H1 (cell line): Measurements from ENCODE around the gene ABTB1.

Experiments used
- CHD2 ChIP-seq: IDR thresholded peaks from 2 replicates; pipeline ENCODE4 v1.6.1; 2012; ENCODE audit warnings: low read length, improper control_type of control experiment
- HDAC6 ChIP-seq: IDR thresholded peaks from one replicate; pipeline ENCODE4 v1.7.1; 2012; ENCODE audit warnings: low read depth, mild to moderate bottlenecking, inconsistent platforms, low read length, moderate library complexity
- SUZ12 ChIP-seq: fragments of 200-600 bp; sonication (generic); IDR thresholded peaks from 2 replicates; pipeline ENCODE4 v1.6.1; 2012; ENCODE audit warnings: mild to moderate bottlenecking, inconsistent platforms, low read length, moderate library complexity, mixed read lengths
- TF ChIP-seq, protein P1 (sequence below), 3 experiments: IDR thresholded peaks; 1 replicate in 2 of 3; 2 replicates in 1 of 3; pipeline versions ENCODE4 v1.5.1 to v1.6.1; 2011; ENCODE audit warnings: low read length in 3 of 3, mild to moderate bottlenecking in 3 of 3, inconsistent platforms in 2 of 3, low read depth in 1 of 3, moderate library complexity in 1 of 3; ENCODE audit not compliant: insufficient read depth in 1 of 3; ENCODE audit errors: control extremely low read depth in 1 of 3

DNA sequence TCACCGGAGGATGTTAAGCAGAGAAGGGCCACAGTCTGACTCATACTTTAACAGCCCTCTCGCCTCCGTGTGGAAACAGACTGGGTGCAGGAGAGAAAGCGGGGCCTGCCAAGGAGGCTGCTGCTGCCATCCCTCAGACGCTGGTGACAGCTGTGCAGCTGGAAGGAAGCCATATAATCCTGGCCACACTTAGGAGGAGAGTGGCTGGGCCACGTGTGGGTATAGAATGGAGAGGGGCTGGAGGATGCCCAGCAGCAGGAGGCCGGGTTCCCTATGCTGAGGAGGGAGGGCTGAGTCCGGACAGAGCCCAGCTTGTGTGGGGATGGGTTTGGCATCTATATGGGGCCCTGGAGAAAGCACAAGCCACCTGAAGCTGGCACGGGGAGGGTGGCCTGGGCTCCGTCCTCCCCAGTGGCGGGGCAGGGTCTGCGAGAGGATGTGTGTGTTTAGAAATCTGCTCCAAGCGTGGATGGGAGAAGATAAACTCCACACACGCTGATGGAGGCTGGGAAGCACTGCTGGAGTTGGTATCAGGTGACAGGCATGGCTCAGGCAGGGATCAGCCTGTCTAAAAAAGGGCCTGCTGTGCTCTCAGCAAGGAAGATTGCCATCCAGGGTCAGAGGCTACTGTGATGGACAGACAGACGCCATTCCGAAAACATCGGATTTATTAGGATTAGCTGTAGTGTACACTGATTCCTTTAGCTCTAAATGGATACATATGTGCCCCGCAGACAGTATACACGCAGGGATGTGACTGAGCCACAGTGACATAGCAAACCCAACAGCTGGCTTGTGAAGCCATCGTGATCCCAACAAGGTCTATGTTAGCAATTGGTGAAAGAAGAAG lies 15.9 kb downstream of the ABTB1 start:
- TF ChIP-seq CHD2 (no peak), HDAC6 (no peak), SUZ12 (no peak)
- TF ChIP-seq, protein P1, sequence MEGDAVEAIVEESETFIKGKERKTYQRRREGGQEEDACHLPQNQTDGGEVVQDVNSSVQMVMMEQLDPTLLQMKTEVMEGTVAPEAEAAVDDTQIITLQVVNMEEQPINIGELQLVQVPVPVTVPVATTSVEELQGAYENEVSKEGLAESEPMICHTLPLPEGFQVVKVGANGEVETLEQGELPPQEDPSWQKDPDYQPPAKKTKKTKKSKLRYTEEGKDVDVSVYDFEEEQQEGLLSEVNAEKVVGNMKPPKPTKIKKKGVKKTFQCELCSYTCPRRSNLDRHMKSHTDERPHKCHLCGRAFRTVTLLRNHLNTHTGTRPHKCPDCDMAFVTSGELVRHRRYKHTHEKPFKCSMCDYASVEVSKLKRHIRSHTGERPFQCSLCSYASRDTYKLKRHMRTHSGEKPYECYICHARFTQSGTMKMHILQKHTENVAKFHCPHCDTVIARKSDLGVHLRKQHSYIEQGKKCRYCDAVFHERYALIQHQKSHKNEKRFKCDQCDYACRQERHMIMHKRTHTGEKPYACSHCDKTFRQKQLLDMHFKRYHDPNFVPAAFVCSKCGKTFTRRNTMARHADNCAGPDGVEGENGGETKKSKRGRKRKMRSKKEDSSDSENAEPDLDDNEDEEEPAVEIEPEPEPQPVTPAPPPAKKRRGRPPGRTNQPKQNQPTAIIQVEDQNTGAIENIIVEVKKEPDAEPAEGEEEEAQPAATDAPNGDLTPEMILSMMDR (IDR thresholded peaks at IDR 0.05; ENCODE audit: control extremely low read depth in 1 of 3, insufficient read depth in 1 of 3, low read depth in 1 of 3, low read length in 3 of 3) = no peak
